Measurements from ENCODE around the gene STON1.

DNA sequence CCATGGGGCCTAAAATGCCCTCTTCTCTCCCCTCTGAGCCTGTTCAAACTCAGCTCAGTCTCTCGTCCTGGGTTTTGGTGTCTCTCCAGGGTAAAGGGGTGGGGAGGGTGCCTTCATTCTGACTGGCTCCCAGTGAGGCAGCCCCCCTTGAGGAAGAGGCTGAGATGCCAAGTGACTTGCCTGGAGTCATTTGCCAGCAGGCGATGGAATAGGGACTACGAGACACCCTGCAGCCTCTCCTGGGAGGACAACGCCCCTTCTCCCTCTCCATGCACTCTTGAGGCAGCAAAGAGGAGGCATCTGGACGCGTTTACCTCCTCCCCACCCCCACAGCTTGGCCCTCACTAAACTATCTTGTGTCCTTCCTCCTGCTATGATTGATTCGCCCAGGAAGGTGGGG lies 760 bp upstream of the STON1 start:
- TF ChIP-seq CTCF (conservative IDR thresholded peaks at IDR 0.05 in 1 of 2, IDR thresholded peaks at IDR 0.05 in 1 of 2; ENCODE audit: extremely low read depth in 1 of 2, insufficient read depth in 1 of 2, low read depth in 1 of 2, low read length in 2 of 2) (no peak), EZH2 (IDR thresholded peaks at IDR 0.05; ENCODE audit: borderline replicate concordance, low read length) (no peak)

Measured in mammary epithelial cell (primary cell).